A549 (cell line): ENCODE measurements around the gene HPN.

ENCODE experiments used
- BHLHE40 ChIP-seq: IDR thresholded peaks from 2 replicates; pipeline ENCODE4 v1.6.1; 2012; ENCODE audit warnings: low read depth, low read length, inconsistent platforms
- POLR2A ChIP-seq: IDR thresholded peaks from 2 replicates; pipeline ENCODE4 v1.6.1; 2012; ENCODE audit warnings: mild to moderate bottlenecking, low read length
- RAD21 ChIP-seq, 2 experiments: fragments of >200 bp in 1 of 2; sonication (Bioruptor Twin) in 1 of 2; formaldehyde crosslinking in 1 of 2; IDR thresholded peaks in 1 of 2; conservative IDR thresholded peaks in 1 of 2; 2 replicates in 1 of 2; 3 replicates in 1 of 2; pipeline ENCODE4 v1.6.1; 2012 to 2018; ENCODE audit warnings: inconsistent platforms in 1 of 2
- RNF2 ChIP-seq: fragments of 200-600 bp; sonication (generic); IDR thresholded peaks from 2 replicates; pipeline ENCODE4 v1.6.1; 2016; ENCODE audit warnings: low read depth, mild to moderate bottlenecking, antibody characterized with exemption, moderate library complexity, borderline replicate concordance
- TP53 ChIP-seq: fragments of 250-450 bp; sonication (Bioruptor Pico); IDR thresholded peaks from 2 replicates; pipeline ENCODE4 v1.5.0; 2021; ENCODE audit warnings: mild to moderate bottlenecking, moderate library complexity
- ZFP36 ChIP-seq: fragments of 450-650 bp; IDR thresholded peaks from 2 replicates; pipeline ENCODE4 v1.6.1; 2014; ENCODE audit warnings: borderline replicate concordance; ENCODE audit not compliant: partially characterized antibody
- TF ChIP-seq, protein P1 (sequence below): fragments of >200 bp; sonication (Bioruptor Twin); formaldehyde crosslinking; IDR thresholded peaks from 3 replicates; pipeline ENCODE4 v1.5.1; 2016
- TF ChIP-seq, protein P2 (sequence below): fragments of 200-600 bp; sonication (generic); IDR thresholded peaks from 2 replicates; pipeline ENCODE4 v1.6.1; 2016; ENCODE audit warnings: antibody characterized with exemption, mild to moderate bottlenecking, moderate library complexity

DNA sequence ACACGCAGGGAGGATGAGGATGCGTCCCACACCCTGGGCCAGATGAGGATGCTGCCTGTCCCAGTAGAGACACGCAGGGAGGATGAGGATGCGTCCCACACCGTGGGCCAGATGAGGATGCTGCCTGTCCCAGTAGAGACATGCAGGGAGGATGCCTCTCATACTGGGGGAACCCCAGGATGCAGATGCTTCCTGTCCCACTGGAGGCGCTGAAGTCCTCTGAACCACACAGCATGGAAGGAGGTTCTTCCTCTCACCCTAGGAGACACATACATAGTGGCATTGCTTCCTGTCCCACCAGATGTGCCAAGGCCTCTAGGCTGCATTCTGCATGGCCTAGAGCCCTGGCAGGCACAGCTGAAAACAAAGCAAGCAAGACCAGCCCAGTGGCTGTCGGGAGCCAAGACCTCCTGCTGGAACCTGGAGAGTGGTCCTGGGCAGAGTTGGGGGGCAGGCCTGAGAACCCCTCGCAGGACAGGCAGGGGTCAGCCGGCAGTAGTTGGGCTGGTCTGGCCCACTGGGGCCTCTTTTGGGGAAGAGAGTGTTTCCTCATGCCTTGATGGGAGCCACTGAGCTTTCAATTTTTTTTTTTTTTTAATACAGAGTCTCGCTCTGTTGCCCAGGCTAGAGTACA is 4.3 kb downstream of the HPN start:
- TF ChIP-seq, protein P1, sequence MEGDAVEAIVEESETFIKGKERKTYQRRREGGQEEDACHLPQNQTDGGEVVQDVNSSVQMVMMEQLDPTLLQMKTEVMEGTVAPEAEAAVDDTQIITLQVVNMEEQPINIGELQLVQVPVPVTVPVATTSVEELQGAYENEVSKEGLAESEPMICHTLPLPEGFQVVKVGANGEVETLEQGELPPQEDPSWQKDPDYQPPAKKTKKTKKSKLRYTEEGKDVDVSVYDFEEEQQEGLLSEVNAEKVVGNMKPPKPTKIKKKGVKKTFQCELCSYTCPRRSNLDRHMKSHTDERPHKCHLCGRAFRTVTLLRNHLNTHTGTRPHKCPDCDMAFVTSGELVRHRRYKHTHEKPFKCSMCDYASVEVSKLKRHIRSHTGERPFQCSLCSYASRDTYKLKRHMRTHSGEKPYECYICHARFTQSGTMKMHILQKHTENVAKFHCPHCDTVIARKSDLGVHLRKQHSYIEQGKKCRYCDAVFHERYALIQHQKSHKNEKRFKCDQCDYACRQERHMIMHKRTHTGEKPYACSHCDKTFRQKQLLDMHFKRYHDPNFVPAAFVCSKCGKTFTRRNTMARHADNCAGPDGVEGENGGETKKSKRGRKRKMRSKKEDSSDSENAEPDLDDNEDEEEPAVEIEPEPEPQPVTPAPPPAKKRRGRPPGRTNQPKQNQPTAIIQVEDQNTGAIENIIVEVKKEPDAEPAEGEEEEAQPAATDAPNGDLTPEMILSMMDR = peak; percentile 42; the same call in 2 of the 3 replicates
- TF ChIP-seq TP53 (CRISPR knock-in tag) (no peak), POLR2A (no peak), BHLHE40 (no peak), RNF2 (no peak), ZFP36 (no peak), RAD21 (conservative IDR thresholded peaks at IDR 0.05 in 1 of 2, IDR thresholded peaks at IDR 0.05 in 1 of 2) (peak; percentile 25 to 57; a peak in 3 of 5 replicates)
- TF ChIP-seq, protein P2, sequence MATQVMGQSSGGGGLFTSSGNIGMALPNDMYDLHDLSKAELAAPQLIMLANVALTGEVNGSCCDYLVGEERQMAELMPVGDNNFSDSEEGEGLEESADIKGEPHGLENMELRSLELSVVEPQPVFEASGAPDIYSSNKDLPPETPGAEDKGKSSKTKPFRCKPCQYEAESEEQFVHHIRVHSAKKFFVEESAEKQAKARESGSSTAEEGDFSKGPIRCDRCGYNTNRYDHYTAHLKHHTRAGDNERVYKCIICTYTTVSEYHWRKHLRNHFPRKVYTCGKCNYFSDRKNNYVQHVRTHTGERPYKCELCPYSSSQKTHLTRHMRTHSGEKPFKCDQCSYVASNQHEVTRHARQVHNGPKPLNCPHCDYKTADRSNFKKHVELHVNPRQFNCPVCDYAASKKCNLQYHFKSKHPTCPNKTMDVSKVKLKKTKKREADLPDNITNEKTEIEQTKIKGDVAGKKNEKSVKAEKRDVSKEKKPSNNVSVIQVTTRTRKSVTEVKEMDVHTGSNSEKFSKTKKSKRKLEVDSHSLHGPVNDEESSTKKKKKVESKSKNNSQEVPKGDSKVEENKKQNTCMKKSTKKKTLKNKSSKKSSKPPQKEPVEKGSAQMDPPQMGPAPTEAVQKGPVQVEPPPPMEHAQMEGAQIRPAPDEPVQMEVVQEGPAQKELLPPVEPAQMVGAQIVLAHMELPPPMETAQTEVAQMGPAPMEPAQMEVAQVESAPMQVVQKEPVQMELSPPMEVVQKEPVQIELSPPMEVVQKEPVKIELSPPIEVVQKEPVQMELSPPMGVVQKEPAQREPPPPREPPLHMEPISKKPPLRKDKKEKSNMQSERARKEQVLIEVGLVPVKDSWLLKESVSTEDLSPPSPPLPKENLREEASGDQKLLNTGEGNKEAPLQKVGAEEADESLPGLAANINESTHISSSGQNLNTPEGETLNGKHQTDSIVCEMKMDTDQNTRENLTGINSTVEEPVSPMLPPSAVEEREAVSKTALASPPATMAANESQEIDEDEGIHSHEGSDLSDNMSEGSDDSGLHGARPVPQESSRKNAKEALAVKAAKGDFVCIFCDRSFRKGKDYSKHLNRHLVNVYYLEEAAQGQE = no peak
